GM23338 (cell line): ENCODE results near the gene HHIP. TPM values are rescaled to one million over a fixed set of nuclear protein-coding genes. Genes with fewer than 3 reads are reported as not detected.

ENCODE experiments used
- ATAC-seq: fragments of 200-7000 bp; cut with Tn5 transposase; 3 replicates; pipeline ENCODE4 v1.9.1; 2020
- DNase-seq: peaks from one replicate; pipeline ENCODE4 v3.0.0-alpha.2; 2015; ENCODE audit warnings: low spot score
- H2AFZ ChIP-seq: fragments of 200-600 bp; sonication (generic); 2 replicates; pipeline ENCODE4 v1.8.0; 2016; ENCODE audit warnings: antibody characterized with exemption, mild to moderate bottlenecking, moderate library complexity
- H3F3A ChIP-seq: fragments of 200-600 bp; sonication (generic); replicated peaks from 2 replicates; pipeline ENCODE4 v1.8.0; 2017; ENCODE audit warnings: antibody characterized with exemption, mixed run types, low read depth
- H3K27ac ChIP-seq: fragments of 200-600 bp; sonication (generic); 2 replicates; pipeline ENCODE4 v1.6.1; 2016; ENCODE audit warnings: low read depth
- H3K27me3 ChIP-seq: fragments of 200-600 bp; sonication (generic); 2 replicates; pipeline ENCODE4 v1.8.0; 2016; ENCODE audit warnings: mild to moderate bottlenecking, mixed run types, moderate library complexity; ENCODE audit not compliant: insufficient read depth
- H3K36me3 ChIP-seq: fragments of 200-600 bp; sonication (generic); 2 replicates; pipeline ENCODE4 v1.8.0; 2016; ENCODE audit warnings: mild to moderate bottlenecking; ENCODE audit not compliant: insufficient read depth
- H3K4me1 ChIP-seq: fragments of 200-600 bp; sonication (generic); 2 replicates; pipeline ENCODE4 v1.8.0; 2016; ENCODE audit warnings: mild to moderate bottlenecking, moderate library complexity; ENCODE audit not compliant: insufficient read depth
- H3K4me2 ChIP-seq: fragments of 200-600 bp; sonication (generic); 2 replicates; pipeline ENCODE4 v1.7.1; 2017; ENCODE audit warnings: mixed run types
- H3K4me3 ChIP-seq: fragments of 200-600 bp; sonication (generic); 2 replicates; pipeline ENCODE4 v1.6.1; 2016; ENCODE audit warnings: mixed run types
- H3K79me2 ChIP-seq: fragments of 200-600 bp; sonication (generic); replicated peaks from 2 replicates; pipeline ENCODE4 v1.8.0; 2017; ENCODE audit warnings: mild to moderate bottlenecking; ENCODE audit not compliant: insufficient read depth
- H3K9me2 ChIP-seq: fragments of 200-600 bp; sonication (generic); 2 replicates; pipeline ENCODE4 v1.8.0; 2017; ENCODE audit not compliant: insufficient read depth
- H4K20me1 ChIP-seq: fragments of 200-600 bp; sonication (generic); replicated peaks from 2 replicates; pipeline ENCODE4 v1.8.0; 2017; ENCODE audit warnings: mild to moderate bottlenecking; ENCODE audit not compliant: insufficient read depth
- H3K27ac Mint-ChIP-seq: 2 replicates; pipeline ENCODE4 v1.8.0; 2020; ENCODE audit warnings: inconsistent platforms, mild to moderate bottlenecking, moderate library complexity, mixed read lengths
- H3K27me3 Mint-ChIP-seq: 3 replicates; pipeline ENCODE4 v1.8.0; 2022; ENCODE audit warnings: low read depth, mild to moderate bottlenecking, moderate library complexity, mixed read lengths, inconsistent platforms; ENCODE audit not compliant: insufficient read depth, poor library complexity
- H3K36me3 Mint-ChIP-seq: 3 replicates; pipeline ENCODE4 v1.8.0; 2021; ENCODE audit warnings: low read depth, mild to moderate bottlenecking, inconsistent platforms, moderate library complexity, mixed read lengths
- H3K4me1 Mint-ChIP-seq: 3 replicates; pipeline ENCODE4 v1.8.0; 2020; ENCODE audit warnings: mild to moderate bottlenecking, inconsistent platforms, mixed read lengths
- H3K4me3 Mint-ChIP-seq: 3 replicates; pipeline ENCODE4 v1.8.0; 2021; ENCODE audit warnings: moderate library complexity, mild to moderate bottlenecking, inconsistent platforms, mixed read lengths
- H3K9me3 Mint-ChIP-seq: 3 replicates; pipeline ENCODE4 v1.8.0; 2020; ENCODE audit warnings: moderate library complexity, mild to moderate bottlenecking, inconsistent platforms, mixed read lengths
- EZH2 ChIP-seq: fragments of 200-600 bp; sonication (generic); IDR thresholded peaks from one replicate; pipeline ENCODE4 v1.8.0; 2017; ENCODE audit warnings: antibody characterized with exemption, mild to moderate bottlenecking, low read depth; ENCODE audit not compliant: unreplicated experiment
- EZH2phosphoT487 ChIP-seq: fragments of 200-600 bp; sonication (generic); IDR thresholded peaks from one replicate; pipeline ENCODE4 v1.8.1; 2018; ENCODE audit warnings: antibody characterized with exemption; ENCODE audit not compliant: unreplicated experiment
- JUNB ChIP-seq: IDR thresholded peaks from one replicate; pipeline ENCODE4 v1.6.1; 2016; ENCODE audit warnings: antibody characterized with exemption; ENCODE audit not compliant: unreplicated experiment
- NANOG ChIP-seq: IDR thresholded peaks from 2 replicates; pipeline ENCODE4 v1.6.1; 2016; ENCODE audit warnings: antibody characterized with exemption, borderline replicate concordance
- POLR2AphosphoS5 ChIP-seq: IDR thresholded peaks from 2 replicates; pipeline ENCODE4 v1.6.1; 2016; ENCODE audit warnings: antibody characterized with exemption, low read depth
- ZNF331 ChIP-seq: fragments of 250-450 bp; sonication (Bioruptor Pico); IDR thresholded peaks from 2 replicates; pipeline ENCODE4 v1.5.0; 2020; ENCODE audit warnings: low read depth, mild to moderate bottlenecking, moderate library complexity
- polyA plus RNA-seq: library from polyadenylated mRNA; unstranded; fragments of >200 nt; fragmentation: Nextera tagmentation; extraction: Ambion mirVana; gene quantifications from 2 replicates; pipeline ENCODE4 v1.2.1, GENCODE V29; 2016
- total RNA-seq: library from RNA; depleted of rRNA; stranded (reverse); fragments of >200 nt; shearing (Covaris generic); gene quantifications from 2 replicates; pipeline ENCODE4 v1.2.3, GENCODE V29; 2014
- TF ChIP-seq, protein P1 (sequence below): fragments of 250-450 bp; sonication (Bioruptor Pico); IDR thresholded peaks from 2 replicates; pipeline ENCODE4 v1.5.0; 2020; ENCODE audit warnings: mild to moderate bottlenecking, moderate library complexity

Gene HHIP
- total and polyA plus RNA-seq, 2 experiments from 2014 or later, result 2.5 to 4.2 TPM

DNA sequence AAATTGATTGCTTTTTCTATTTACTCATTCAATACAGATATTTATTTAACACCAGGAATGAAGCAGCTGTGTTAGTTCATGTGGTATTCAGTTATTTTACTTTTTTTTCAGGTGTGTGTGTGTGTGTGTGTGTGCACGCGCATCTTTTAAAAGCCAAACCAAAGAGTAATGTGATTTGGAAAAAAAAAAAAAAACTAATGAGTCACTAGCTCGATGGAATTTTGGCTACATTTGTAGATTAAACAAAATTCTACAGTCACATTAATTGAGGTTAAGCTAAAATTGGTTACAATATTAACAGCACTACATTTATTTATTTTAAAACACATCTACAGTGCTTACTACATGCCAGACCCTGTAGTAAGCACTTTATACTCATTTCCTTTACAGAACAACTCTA is 66.8 kb downstream of the HHIP start (continued):
- TF ChIP-seq, protein P1, sequence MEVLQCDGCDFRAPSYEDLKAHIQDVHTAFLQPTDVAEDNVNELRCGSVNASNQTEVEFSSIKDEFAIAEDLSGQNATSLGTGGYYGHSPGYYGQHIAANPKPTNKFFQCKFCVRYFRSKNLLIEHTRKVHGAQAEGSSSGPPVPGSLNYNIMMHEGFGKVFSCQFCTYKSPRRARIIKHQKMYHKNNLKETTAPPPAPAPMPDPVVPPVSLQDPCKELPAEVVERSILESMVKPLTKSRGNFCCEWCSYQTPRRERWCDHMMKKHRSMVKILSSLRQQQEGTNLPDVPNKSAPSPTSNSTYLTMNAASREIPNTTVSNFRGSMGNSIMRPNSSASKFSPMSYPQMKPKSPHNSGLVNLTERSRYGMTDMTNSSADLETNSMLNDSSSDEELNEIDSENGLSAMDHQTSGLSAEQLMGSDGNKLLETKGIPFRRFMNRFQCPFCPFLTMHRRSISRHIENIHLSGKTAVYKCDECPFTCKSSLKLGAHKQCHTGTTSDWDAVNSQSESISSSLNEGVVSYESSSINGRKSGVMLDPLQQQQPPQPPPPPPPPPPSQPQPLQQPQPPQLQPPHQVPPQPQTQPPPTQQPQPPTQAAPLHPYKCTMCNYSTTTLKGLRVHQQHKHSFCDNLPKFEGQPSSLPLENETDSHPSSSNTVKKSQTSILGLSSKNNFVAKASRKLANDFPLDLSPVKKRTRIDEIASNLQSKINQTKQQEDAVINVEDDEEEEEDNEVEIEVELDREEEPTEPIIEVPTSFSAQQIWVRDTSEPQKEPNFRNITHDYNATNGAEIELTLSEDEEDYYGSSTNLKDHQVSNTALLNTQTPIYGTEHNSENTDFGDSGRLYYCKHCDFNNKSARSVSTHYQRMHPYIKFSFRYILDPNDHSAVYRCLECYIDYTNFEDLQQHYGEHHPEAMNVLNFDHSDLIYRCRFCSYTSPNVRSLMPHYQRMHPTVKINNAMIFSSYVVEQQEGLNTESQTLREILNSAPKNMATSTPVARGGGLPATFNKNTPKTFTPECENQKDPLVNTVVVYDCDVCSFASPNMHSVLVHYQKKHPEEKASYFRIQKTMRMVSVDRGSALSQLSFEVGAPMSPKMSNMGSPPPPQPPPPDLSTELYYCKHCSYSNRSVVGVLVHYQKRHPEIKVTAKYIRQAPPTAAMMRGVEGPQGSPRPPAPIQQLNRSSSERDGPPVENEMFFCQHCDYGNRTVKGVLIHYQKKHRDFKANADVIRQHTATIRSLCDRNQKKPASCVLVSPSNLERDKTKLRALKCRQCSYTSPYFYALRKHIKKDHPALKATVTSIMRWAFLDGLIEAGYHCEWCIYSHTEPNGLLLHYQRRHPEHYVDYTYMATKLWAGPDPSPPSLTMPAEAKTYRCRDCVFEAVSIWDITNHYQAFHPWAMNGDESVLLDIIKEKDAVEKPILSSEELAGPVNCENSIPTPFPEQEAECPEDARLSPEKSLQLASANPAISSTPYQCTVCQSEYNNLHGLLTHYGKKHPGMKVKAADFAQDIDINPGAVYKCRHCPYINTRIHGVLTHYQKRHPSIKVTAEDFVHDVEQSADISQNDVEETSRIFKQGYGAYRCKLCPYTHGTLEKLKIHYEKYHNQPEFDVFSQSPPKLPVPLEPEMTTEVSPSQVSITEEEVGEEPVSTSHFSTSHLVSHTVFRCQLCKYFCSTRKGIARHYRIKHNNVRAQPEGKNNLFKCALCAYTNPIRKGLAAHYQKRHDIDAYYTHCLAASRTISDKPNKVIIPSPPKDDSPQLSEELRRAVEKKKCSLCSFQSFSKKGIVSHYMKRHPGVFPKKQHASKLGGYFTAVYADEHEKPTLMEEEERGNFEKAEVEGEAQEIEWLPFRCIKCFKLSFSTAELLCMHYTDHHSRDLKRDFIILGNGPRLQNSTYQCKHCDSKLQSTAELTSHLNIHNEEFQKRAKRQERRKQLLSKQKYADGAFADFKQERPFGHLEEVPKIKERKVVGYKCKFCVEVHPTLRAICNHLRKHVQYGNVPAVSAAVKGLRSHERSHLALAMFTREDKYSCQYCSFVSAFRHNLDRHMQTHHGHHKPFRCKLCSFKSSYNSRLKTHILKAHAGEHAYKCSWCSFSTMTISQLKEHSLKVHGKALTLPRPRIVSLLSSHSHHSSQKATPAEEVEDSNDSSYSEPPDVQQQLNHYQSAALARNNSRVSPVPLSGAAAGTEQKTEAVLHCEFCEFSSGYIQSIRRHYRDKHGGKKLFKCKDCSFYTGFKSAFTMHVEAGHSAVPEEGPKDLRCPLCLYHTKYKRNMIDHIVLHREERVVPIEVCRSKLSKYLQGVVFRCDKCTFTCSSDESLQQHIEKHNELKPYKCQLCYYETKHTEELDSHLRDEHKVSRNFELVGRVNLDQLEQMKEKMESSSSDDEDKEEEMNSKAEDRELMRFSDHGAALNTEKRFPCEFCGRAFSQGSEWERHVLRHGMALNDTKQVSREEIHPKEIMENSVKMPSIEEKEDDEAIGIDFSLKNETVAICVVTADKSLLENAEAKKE (CRISPR knock-in tag), result no peak
- TF ChIP-seq JUNB, result no peak
- no peak for TF ChIP-seq EZH2phosphoT487

DNA sequence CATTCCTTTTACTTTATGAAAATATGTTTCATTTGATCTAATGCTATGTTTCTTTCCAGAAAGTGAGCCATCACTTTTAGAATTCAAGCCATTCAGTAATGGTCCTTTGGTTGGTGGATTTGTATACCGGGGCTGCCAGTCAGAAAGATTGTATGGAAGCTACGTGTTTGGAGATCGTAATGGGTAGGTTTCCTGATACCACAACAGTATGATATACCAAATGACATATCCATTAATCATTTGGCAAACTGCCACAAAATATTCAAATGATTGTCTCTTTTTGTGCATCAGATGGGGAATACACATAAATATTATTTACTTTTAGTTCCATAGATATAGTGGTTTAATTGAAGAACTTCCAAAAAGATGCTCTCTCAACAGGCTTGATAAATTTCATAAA is 68.2 kb downstream of the HHIP start:
- Mint-ChIP-seq H3K27me3 (no peaks in the 10 kb centered on the region), H3K4me3 (no peak overlapping the region), H3K36me3 (no peaks in the 10 kb centered on the region), H3K9me3 (no peaks in the 10 kb centered on the region), H3K27ac (no peak overlapping the region), H3K4me1 (peaks cover 16% of the 10 kb centered on the region; the same call in 2 of the 3 replicates)
- ATAC-seq (no peak), DNase-seq (no peak)
- Histone ChIP-seq H3K79me2 (no peaks in the 10 kb centered on the region), H3K4me1 (no peaks in the 10 kb centered on the region; the same call in 1 of the 2 replicates), H3K4me3 (no peak overlapping the region), H3K4me2 (no peak overlapping the region), H3K36me3 (no peaks in the 10 kb centered on the region), H3K27me3 (no peaks in the 10 kb centered on the region), H3K9me2 (no peaks in the 10 kb centered on the region), H3K27ac (no peak overlapping the region), H2AFZ (no peak overlapping the region), H4K20me1 (no peaks in the 10 kb centered on the region), H3F3A (no peaks in the 10 kb centered on the region)
- TF ChIP-seq POLR2AphosphoS5 (no peak), EZH2 (no peak), NANOG (no peak), EZH2phosphoT487 (no peak), ZNF331 (CRISPR knock-in tag) (no peak)
